NCI-H187 (cell line): ENCODE results near the gene WFDC2.

Experiments used
- DNase-seq, 2 experiments: peaks; one replicate each; lab custom pipeline; 2025; lab: John Stamatoyannopoulos, UW

Gene WFDC2

DNA sequence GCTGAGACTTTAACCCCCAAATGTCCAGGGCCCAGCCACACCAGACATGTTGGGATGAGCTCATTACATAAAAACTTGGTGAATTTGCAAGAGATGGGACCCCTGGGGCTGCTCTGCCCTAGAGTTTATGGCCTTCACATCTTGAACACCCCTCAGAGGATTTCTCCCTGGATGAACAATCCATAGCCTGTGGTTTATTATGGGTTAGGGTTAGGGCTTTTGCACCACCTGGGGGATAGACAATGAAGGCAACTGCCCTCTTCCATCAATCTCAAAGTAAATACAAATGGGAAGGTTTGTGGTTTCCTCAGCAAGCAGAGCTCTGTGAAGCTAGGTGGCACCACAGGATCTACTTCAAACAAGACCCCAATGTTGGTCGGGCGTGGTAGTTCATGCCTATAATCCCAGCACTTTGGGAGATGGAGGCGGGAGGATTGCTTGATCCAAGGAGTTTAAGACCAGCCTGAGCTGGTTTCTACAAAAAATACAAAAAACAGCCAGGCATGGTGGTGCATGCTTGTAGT, 28.5 kb downstream of the WFDC2 start:
- DNase-seq: no peak

- no peak for DNase-seq
Observed at GRCh38 chr20:45500022-45500421, 30.5 kb downstream of the WFDC2 start.

- no peak for DNase-seq
Observed at GRCh38 chr20:45501600-45501999, 32.0 kb downstream of the WFDC2 start.

GRCh38 chr20:45502561-45502960, 33.0 kb downstream of the WFDC2 start:
- no peak for DNase-seq

DNA sequence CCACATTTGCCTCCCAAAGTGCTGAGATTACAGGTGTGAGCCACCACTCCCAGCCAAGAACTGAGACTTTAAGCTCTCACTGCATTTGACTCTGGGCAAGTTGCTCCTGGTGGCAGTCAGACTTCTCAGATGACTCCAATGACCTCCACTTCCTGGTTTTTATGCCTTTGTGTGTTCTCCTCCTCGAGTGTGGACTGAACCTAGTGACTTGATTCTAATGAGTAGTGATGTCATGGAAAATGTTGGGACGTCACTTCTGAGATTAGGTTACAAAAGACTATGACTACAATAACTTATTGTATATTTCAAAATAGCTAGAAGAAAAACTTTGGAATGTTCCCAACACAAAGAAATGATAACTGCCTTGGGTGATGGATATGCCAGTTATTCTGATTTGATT, 33.9 kb downstream of the WFDC2 start:
- DNase-seq: no peak

GRCh38 chr20:45506398-45506797, 36.8 kb downstream of the WFDC2 start:
- DNase-seq: no peak

DNA sequence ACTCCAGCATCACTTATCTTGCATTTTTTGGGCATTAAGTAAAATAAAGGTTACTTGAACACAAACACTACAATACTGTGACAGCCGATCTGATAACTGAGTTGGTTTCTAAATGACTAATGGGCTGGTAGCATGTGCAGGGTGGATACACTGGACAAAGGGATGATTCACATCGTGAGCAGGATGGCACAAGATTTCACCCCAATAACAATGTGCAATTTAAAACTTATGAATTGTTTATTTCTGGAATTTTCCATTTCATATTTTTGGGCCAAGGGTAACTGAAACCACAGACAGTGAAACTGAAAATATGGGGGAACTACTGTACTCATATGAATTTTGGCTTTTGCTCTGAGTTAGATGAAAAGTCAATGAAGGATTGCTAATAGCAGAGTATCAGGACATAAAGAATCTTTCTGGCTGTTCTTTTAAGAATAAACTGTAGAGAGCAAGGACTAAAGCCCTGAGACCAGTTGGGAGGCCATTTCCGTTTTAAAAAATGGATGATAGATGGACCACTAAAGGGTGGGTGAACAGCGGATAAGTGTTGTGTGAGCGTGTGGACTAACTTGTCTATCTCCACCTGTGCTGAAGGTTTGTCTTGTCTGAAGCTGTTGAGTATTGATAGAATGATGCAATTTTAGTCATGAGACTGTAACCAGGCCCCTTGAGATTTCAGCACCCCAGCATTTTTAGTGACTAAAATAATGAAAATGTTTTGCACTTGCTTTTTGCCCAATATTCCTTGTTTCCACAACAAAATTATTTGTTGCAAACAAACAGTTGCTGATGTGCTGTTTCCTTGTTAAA, 37.7 kb downstream of the WFDC2 start:
- DNase-seq: no peak

GRCh38 chr20:45508068-45508886, 38.7 kb downstream of the WFDC2 start:
- no peak for DNase-seq

DNA sequence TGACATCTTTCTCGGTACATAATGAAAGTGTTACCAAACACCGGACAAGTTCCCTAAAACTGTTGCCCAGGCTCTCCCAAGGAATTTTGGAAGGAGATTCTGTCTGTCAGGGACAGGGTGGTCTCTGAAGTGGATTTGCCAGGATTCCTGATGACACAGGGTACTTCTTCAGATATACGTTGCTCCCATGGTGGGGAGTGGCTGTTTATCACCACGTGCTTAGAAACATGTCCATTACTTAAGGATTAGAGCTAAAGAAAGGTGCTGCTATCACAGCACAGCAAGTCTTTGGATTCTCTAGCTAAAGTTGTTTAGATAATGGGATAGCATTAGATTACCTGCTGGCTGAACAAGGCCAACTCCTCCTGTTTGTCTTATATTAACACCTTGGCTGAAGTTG, 39.5 kb downstream of the WFDC2 start:
- DNase-seq: no peak

GRCh38 chr20:45510242-45510862, 40.8 kb downstream of the WFDC2 start:
- no peak for DNase-seq

- DNase-seq: no peak
Observed at GRCh38 chr20:45515147-45515913, 45.8 kb downstream of the WFDC2 start, which contains the start of gene SPINT3. Gene SPINT3 (minus strand): TSS chr20:45515622. CDS start chr20:45515608, 14 bp downstream.

- no peak for DNase-seq
Observed at GRCh38 chr20:45518282-45518681, 48.7 kb downstream of the WFDC2 start.

DNA sequence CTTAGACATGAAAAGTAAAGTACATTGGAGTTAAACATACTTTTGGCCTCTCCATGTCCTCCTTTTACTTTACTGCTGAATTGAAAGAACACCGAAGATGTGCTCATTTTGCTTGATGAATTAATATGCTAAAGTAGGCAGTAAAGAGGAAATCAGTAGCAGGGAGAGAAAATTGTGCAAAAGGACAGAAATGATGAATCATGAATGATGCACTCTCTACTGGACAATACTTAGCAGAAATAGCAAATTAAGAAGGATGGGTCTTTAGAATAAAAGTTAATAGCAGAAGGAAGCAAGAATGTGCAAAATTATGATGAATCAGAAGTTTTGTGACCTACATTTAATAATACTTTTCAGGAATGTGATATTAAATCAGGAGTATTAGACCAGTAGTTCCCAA, 54.3 kb downstream of the WFDC2 start:
- DNase-seq: no peak

GRCh38 chr20:45527294-45527693, 57.7 kb downstream of the WFDC2 start:
- no peak for DNase-seq
